WTC11 (cell line): ENCODE results near the gene DPH5. TPM values are rescaled to one million over a fixed set of nuclear protein-coding genes. Genes with fewer than 3 reads are reported as not detected.

Source experiments
- ATAC-seq: fragments of 200-7000 bp; cut with Tn5 transposase; 2 replicates; pipeline ENCODE4 v1.10.0; 2021; ENCODE audit warnings: mild to moderate bottlenecking, moderate library complexity
- CTCF ChIA-PET: fragments of 300-600 bp; sonication (Branson Sonifier 250); formaldehyde crosslinking; loops from one replicate; lab custom pipeline; 2021; ENCODE audit warnings: antibody characterized with exemption; lab: Charles Lee
- POLR2A ChIA-PET: fragments of 350-600 bp; sonication (Branson Sonifier 250); formaldehyde crosslinking; loops from one replicate; lab custom pipeline; 2021; ENCODE audit warnings: antibody characterized with exemption; lab: Charles Lee
- DNase-seq: peaks from one replicate; pipeline ENCODE4 v3.0.0; 2021; ENCODE audit warnings: low spot score
- H3K27ac Mint-ChIP-seq: 2 replicates; pipeline ENCODE4 v1.8.0; 2021; ENCODE audit warnings: mixed read lengths
- H3K27me3 Mint-ChIP-seq: 2 replicates; pipeline ENCODE4 v1.8.0; 2021; ENCODE audit warnings: low read depth, mild to moderate bottlenecking, moderate library complexity, mixed read lengths
- H3K36me3 Mint-ChIP-seq: 2 replicates; pipeline ENCODE4 v1.8.0; 2021; ENCODE audit warnings: mixed read lengths
- H3K4me1 Mint-ChIP-seq: 2 replicates; pipeline ENCODE4 v1.8.0; 2022; ENCODE audit warnings: mixed read lengths
- H3K4me3 Mint-ChIP-seq: 2 replicates; pipeline ENCODE4 v1.8.0; 2021; ENCODE audit warnings: mild to moderate bottlenecking, moderate library complexity, mixed read lengths
- H3K9me3 Mint-ChIP-seq: 2 replicates; pipeline ENCODE4 v1.8.0; 2021; ENCODE audit warnings: mixed read lengths
- CBFB ChIP-seq: sonication (generic); formaldehyde crosslinking; IDR thresholded peaks from 2 replicates; pipeline ENCODE4 v1.8.1; 2022; ENCODE audit warnings: mild to moderate bottlenecking, low read depth, missing genetic modification reagents
- ETV6 ChIP-seq: sonication (generic); formaldehyde crosslinking; IDR thresholded peaks from 2 replicates; pipeline ENCODE4 v1.8.1; 2022; ENCODE audit warnings: mild to moderate bottlenecking, missing genetic modification reagents
- FOXK1 ChIP-seq: sonication (generic); formaldehyde crosslinking; IDR thresholded peaks from 2 replicates; pipeline ENCODE4 v1.8.0; 2022; ENCODE audit warnings: mild to moderate bottlenecking, moderate library complexity, missing genetic modification reagents
- GTF2I ChIP-seq: fragments of 250-450 bp; sonication (Bioruptor Pico); conservative IDR thresholded peaks from 2 replicates; pipeline ENCODE4 v1.4.0; 2021; ENCODE audit warnings: mild to moderate bottlenecking
- MXD4 ChIP-seq: fragments of 250-450 bp; sonication (Bioruptor Pico); IDR thresholded peaks from 2 replicates; pipeline ENCODE4 v1.8.0; 2021; ENCODE audit warnings: mild to moderate bottlenecking, moderate library complexity, borderline replicate concordance
- NFATC4 ChIP-seq: fragments of 250-450 bp; sonication (Bioruptor Pico); IDR thresholded peaks from 2 replicates; pipeline ENCODE4 v1.9.0; 2021; ENCODE audit warnings: mild to moderate bottlenecking
- NR2C2 ChIP-seq: sonication (generic); formaldehyde crosslinking; IDR thresholded peaks from 2 replicates; pipeline ENCODE4 v1.8.0; 2022; ENCODE audit warnings: mild to moderate bottlenecking, missing genetic modification reagents
- PRRX2 ChIP-seq: fragments of 250-450 bp; sonication (Bioruptor Pico); IDR thresholded peaks from 2 replicates; pipeline ENCODE4 v1.8.0; 2021; ENCODE audit warnings: mild to moderate bottlenecking
- TP53 ChIP-seq: sonication (generic); formaldehyde crosslinking; IDR thresholded peaks from 2 replicates; pipeline ENCODE4 v1.8.1; 2023; ENCODE audit warnings: mild to moderate bottlenecking, missing genetic modification reagents
- ZBTB21 ChIP-seq: sonication (generic); formaldehyde crosslinking; IDR thresholded peaks from 2 replicates; pipeline ENCODE4 v1.8.1; 2023; ENCODE audit warnings: mild to moderate bottlenecking, missing genetic modification reagents, borderline replicate concordance
- ZNF416 ChIP-seq: fragments of 250-450 bp; sonication (Bioruptor Pico); IDR thresholded peaks from 2 replicates; pipeline ENCODE4 v1.9.0; 2021; ENCODE audit warnings: mild to moderate bottlenecking, inconsistent platforms
- total RNA-seq: library from RNA; stranded (reverse); gene quantifications from 3 replicates; pipeline ENCODE4 v1.2.3, GENCODE V29; 2021
- TF ChIP-seq, protein P1 (sequence below): sonication (generic); formaldehyde crosslinking; IDR thresholded peaks from 2 replicates; pipeline ENCODE4 v1.8.0; 2022; ENCODE audit warnings: missing genetic modification reagents
- TF ChIP-seq, protein P2 (sequence below): sonication (generic); formaldehyde crosslinking; IDR thresholded peaks from 2 replicates; pipeline ENCODE4 v1.8.1; 2023; ENCODE audit warnings: mild to moderate bottlenecking, missing genetic modification reagents
- TF ChIP-seq, protein P3 (sequence below): sonication (generic); formaldehyde crosslinking; IDR thresholded peaks from 2 replicates; pipeline ENCODE4 v1.8.1; 2022; ENCODE audit warnings: mild to moderate bottlenecking, missing genetic modification reagents, moderate library complexity, borderline replicate concordance
- TF ChIP-seq, protein P4 (sequence below): sonication (generic); formaldehyde crosslinking; IDR thresholded peaks from 2 replicates; pipeline ENCODE4 v1.8.1; 2022; ENCODE audit warnings: mild to moderate bottlenecking, moderate library complexity, missing genetic modification reagents
- TF ChIP-seq, protein P5 (sequence below): sonication (generic); formaldehyde crosslinking; IDR thresholded peaks from 2 replicates; pipeline ENCODE4 v1.8.1; 2023; ENCODE audit warnings: mild to moderate bottlenecking, missing genetic modification reagents, borderline replicate concordance
- TF ChIP-seq, protein P6 (sequence below): fragments of 250-450 bp; sonication (Bioruptor Pico); IDR thresholded peaks from 2 replicates; pipeline ENCODE4 v1.9.0; 2021; ENCODE audit warnings: moderate library complexity, mild to moderate bottlenecking, inconsistent platforms, borderline replicate concordance
- TF ChIP-seq, protein P7 (sequence below): sonication (generic); formaldehyde crosslinking; IDR thresholded peaks from 2 replicates; pipeline ENCODE4 v1.8.0; 2023; ENCODE audit warnings: mild to moderate bottlenecking, missing genetic modification reagents
- TF ChIP-seq, protein P8 (sequence below): sonication (generic); formaldehyde crosslinking; IDR thresholded peaks from 2 replicates; pipeline ENCODE4 v1.8.1; 2023; ENCODE audit warnings: mild to moderate bottlenecking, missing genetic modification reagents, moderate library complexity

The DPH5 gene
- total RNA-seq, 1 experiment from 2014 or later = 64.8 TPM

DNA sequence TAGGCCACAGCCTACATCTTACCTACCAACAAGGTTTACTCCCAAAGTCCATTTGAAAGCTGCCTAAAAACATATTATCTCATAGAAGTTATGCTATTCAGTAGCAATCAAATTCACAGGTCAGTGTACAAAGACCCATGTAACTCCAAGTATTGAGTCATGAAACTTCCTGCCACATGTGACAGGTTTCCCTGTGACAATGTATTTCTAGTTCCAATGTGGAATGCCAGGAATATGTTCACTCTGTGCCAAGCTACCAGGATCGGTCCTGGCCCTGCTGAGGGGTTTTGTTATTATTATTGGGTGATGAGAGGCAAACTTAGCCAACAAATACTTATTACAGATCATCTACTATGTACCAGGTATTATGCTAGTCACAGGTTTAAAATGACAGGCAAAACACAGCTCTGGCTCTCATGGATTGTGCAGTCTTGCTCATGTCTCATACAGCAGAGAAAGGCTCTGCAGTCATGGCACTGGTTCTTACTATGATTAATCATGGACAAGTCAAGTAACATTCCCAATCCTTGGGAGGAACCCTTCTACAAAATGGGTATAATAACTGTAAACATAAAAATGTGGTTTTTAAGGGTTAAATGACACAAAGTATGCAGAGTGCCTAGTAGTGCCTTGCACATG lies 22.5 kb downstream of the DPH5 start:
- ChIA-PET POLR2A (no interaction called here), CTCF (interaction anchor here (0.7 kb wide), 1 partner anchor 286 kb away, joined by 3 read pairs; no protein-coding TSS in a partner anchor)
- no peak overlapping the region for H3K4me3 Mint-ChIP-seq
- peaks cover 28% of the 10 kb centered on the region for H3K4me1 Mint-ChIP-seq
- ATAC-seq (no peak), DNase-seq (no peak)
- no peak for TF ChIP-seq NR2C2 (CRISPR knock-in tag)
- TF ChIP-seq, protein P1, sequence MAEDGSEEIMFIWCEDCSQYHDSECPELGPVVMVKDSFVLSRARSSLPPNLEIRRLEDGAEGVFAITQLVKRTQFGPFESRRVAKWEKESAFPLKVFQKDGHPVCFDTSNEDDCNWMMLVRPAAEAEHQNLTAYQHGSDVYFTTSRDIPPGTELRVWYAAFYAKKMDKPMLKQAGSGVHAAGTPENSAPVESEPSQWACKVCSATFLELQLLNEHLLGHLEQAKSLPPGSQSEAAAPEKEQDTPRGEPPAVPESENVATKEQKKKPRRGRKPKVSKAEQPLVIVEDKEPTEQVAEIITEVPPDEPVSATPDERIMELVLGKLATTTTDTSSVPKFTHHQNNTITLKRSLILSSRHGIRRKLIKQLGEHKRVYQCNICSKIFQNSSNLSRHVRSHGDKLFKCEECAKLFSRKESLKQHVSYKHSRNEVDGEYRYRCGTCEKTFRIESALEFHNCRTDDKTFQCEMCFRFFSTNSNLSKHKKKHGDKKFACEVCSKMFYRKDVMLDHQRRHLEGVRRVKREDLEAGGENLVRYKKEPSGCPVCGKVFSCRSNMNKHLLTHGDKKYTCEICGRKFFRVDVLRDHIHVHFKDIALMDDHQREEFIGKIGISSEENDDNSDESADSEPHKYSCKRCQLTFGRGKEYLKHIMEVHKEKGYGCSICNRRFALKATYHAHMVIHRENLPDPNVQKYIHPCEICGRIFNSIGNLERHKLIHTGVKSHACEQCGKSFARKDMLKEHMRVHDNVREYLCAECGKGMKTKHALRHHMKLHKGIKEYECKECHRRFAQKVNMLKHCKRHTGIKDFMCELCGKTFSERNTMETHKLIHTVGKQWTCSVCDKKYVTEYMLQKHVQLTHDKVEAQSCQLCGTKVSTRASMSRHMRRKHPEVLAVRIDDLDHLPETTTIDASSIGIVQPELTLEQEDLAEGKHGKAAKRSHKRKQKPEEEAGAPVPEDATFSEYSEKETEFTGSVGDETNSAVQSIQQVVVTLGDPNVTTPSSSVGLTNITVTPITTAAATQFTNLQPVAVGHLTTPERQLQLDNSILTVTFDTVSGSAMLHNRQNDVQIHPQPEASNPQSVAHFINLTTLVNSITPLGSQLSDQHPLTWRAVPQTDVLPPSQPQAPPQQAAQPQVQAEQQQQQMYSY (CRISPR knock-in tag) = no peak
- no peak for TF ChIP-seq PRRX2 (CRISPR knock-in tag)
- TF ChIP-seq ZNF416 (CRISPR knock-in tag) = no peak
- no peak for TF ChIP-seq ZBTB21 (CRISPR knock-in tag)
- TF ChIP-seq NFATC4 (CRISPR knock-in tag) = no peak
- TF ChIP-seq, protein P2, sequence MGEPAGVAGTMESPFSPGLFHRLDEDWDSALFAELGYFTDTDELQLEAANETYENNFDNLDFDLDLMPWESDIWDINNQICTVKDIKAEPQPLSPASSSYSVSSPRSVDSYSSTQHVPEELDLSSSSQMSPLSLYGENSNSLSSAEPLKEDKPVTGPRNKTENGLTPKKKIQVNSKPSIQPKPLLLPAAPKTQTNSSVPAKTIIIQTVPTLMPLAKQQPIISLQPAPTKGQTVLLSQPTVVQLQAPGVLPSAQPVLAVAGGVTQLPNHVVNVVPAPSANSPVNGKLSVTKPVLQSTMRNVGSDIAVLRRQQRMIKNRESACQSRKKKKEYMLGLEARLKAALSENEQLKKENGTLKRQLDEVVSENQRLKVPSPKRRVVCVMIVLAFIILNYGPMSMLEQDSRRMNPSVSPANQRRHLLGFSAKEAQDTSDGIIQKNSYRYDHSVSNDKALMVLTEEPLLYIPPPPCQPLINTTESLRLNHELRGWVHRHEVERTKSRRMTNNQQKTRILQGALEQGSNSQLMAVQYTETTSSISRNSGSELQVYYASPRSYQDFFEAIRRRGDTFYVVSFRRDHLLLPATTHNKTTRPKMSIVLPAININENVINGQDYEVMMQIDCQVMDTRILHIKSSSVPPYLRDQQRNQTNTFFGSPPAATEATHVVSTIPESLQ (CRISPR knock-in tag) = no peak
- TF ChIP-seq, protein P3, sequence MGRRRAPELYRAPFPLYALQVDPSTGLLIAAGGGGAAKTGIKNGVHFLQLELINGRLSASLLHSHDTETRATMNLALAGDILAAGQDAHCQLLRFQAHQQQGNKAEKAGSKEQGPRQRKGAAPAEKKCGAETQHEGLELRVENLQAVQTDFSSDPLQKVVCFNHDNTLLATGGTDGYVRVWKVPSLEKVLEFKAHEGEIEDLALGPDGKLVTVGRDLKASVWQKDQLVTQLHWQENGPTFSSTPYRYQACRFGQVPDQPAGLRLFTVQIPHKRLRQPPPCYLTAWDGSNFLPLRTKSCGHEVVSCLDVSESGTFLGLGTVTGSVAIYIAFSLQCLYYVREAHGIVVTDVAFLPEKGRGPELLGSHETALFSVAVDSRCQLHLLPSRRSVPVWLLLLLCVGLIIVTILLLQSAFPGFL (CRISPR knock-in tag) = no peak
- TF ChIP-seq, protein P4, sequence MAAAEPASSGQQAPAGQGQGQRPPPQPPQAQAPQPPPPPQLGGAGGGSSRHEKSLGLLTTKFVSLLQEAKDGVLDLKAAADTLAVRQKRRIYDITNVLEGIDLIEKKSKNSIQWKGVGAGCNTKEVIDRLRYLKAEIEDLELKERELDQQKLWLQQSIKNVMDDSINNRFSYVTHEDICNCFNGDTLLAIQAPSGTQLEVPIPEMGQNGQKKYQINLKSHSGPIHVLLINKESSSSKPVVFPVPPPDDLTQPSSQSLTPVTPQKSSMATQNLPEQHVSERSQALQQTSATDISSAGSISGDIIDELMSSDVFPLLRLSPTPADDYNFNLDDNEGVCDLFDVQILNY (CRISPR knock-in tag) = no peak
- no peak for TF ChIP-seq GTF2I (CRISPR knock-in tag)
- no peak for TF ChIP-seq TP53
- TF ChIP-seq MXD4 = no peak
- H3K9me3 Mint-ChIP-seq = no peaks in the 10 kb centered on the region
- H3K36me3 Mint-ChIP-seq = peaks cover 20% of the 10 kb centered on the region
- H3K27me3 Mint-ChIP-seq = no peaks in the 10 kb centered on the region
- H3K27ac Mint-ChIP-seq = peak overlapping the region; percentile 80

DNA sequence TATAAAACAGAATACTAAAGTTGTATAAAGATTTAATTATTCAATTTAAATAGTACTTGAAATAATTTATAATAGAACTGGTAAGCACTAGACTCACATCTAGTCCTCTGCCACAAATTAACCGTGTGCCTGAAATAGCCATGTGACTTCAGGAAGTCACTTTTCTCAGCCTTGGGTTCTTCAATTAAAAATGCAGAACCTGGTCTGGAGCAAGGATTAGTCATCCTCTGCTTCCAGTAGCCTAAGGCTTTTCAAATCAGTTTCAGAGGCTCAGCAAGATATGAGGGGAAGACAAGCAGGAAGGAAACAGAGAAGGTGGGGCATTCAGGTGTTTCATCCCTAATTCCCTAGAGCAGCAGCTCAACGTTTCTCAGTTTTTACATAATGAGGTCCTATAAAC lies 23.0 kb downstream of the DPH5 start:
- ChIA-PET CTCF (interaction anchor here (0.7 kb wide), 1 partner anchor 286 kb away, joined by 3 read pairs; no protein-coding TSS in a partner anchor), POLR2A (interaction anchor here (0.6 kb wide), 1 partner anchor 325 kb away, joined by 3 read pairs; no protein-coding TSS in a partner anchor)
- no peak for DNase-seq
- H3K4me1 Mint-ChIP-seq = peaks cover 28% of the 10 kb centered on the region
- no peaks in the 10 kb centered on the region for H3K27me3 Mint-ChIP-seq
- H3K9me3 Mint-ChIP-seq = no peaks in the 10 kb centered on the region
- peak; percentile 60 for ATAC-seq
- peak overlapping the region; percentile 80 for H3K27ac Mint-ChIP-seq
- H3K36me3 Mint-ChIP-seq = peaks cover 23% of the 10 kb centered on the region
- no peak overlapping the region for H3K4me3 Mint-ChIP-seq
- TF ChIP-seq, protein P5, sequence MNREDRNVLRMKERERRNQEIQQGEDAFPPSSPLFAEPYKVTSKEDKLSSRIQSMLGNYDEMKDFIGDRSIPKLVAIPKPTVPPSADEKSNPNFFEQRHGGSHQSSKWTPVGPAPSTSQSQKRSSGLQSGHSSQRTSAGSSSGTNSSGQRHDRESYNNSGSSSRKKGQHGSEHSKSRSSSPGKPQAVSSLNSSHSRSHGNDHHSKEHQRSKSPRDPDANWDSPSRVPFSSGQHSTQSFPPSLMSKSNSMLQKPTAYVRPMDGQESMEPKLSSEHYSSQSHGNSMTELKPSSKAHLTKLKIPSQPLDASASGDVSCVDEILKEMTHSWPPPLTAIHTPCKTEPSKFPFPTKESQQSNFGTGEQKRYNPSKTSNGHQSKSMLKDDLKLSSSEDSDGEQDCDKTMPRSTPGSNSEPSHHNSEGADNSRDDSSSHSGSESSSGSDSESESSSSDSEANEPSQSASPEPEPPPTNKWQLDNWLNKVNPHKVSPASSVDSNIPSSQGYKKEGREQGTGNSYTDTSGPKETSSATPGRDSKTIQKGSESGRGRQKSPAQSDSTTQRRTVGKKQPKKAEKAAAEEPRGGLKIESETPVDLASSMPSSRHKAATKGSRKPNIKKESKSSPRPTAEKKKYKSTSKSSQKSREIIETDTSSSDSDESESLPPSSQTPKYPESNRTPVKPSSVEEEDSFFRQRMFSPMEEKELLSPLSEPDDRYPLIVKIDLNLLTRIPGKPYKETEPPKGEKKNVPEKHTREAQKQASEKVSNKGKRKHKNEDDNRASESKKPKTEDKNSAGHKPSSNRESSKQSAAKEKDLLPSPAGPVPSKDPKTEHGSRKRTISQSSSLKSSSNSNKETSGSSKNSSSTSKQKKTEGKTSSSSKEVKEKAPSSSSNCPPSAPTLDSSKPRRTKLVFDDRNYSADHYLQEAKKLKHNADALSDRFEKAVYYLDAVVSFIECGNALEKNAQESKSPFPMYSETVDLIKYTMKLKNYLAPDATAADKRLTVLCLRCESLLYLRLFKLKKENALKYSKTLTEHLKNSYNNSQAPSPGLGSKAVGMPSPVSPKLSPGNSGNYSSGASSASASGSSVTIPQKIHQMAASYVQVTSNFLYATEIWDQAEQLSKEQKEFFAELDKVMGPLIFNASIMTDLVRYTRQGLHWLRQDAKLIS = no peak
- TF ChIP-seq, protein P6, sequence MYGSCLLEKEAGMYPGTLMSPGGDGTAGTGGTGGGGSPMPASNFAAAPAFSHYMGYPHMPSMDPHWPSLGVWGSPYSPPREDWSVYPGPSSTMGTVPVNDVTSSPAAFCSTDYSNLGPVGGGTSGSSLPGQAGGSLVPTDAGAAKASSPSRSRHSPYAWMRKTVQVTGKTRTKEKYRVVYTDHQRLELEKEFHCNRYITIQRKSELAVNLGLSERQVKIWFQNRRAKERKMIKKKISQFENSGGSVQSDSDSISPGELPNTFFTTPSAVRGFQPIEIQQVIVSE (CRISPR knock-in tag) = no peak
- TF ChIP-seq, protein P7, sequence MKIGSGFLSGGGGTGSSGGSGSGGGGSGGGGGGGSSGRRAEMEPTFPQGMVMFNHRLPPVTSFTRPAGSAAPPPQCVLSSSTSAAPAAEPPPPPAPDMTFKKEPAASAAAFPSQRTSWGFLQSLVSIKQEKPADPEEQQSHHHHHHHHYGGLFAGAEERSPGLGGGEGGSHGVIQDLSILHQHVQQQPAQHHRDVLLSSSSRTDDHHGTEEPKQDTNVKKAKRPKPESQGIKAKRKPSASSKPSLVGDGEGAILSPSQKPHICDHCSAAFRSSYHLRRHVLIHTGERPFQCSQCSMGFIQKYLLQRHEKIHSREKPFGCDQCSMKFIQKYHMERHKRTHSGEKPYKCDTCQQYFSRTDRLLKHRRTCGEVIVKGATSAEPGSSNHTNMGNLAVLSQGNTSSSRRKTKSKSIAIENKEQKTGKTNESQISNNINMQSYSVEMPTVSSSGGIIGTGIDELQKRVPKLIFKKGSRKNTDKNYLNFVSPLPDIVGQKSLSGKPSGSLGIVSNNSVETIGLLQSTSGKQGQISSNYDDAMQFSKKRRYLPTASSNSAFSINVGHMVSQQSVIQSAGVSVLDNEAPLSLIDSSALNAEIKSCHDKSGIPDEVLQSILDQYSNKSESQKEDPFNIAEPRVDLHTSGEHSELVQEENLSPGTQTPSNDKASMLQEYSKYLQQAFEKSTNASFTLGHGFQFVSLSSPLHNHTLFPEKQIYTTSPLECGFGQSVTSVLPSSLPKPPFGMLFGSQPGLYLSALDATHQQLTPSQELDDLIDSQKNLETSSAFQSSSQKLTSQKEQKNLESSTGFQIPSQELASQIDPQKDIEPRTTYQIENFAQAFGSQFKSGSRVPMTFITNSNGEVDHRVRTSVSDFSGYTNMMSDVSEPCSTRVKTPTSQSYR (CRISPR knock-in tag) = no peak
- TF ChIP-seq FOXK1 (CRISPR knock-in tag) (no peak), ETV6 (CRISPR knock-in tag) (no peak), CBFB (CRISPR knock-in tag) (no peak)
- TF ChIP-seq, protein P8, sequence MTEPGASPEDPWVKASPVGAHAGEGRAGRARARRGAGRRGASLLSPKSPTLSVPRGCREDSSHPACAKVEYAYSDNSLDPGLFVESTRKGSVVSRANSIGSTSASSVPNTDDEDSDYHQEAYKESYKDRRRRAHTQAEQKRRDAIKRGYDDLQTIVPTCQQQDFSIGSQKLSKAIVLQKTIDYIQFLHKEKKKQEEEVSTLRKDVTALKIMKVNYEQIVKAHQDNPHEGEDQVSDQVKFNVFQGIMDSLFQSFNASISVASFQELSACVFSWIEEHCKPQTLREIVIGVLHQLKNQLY = no peak
